Spleen (tissue), 7 donors: ENCODE data around the gene SCGB1A1.

Experiments used
- POLR2A ChIP-seq, 3 donors: fragments of 450-650 bp; IDR thresholded peaks; one replicate each; pipeline ENCODE4 v1.5.1; 2017; ENCODE audit warnings: antibody characterized with exemption in 3 of 3, mild to moderate bottlenecking in 1 of 3
- POLR2AphosphoS5 ChIP-seq, 3 donors: sonication (generic); formaldehyde crosslinking; IDR thresholded peaks; one replicate each; pipeline ENCODE4 v1.5.1; 2017; ENCODE audit warnings: antibody characterized with exemption in 3 of 3
- TF ChIP-seq, protein P1 (sequence below), 11 experiments: fragments of 200-600 bp in 7 of 11; fragments of 450-650 bp in 4 of 11; sonication (generic) in 4 of 11; IDR thresholded peaks in 8 of 11; conservative IDR thresholded peaks in 3 of 11; 1 replicate in 7 of 11; 2 replicates in 4 of 11; pipeline versions ENCODE4 v1.4.0 to v1.8.0; 2016 to 2021; ENCODE audit warnings: antibody characterized with exemption in 11 of 11, inconsistent platforms in 4 of 11, mild to moderate bottlenecking in 1 of 11
- donor health status: DM: no; HTN: no; CAD: no; lungs with moderate emphysema.
- donor health status: DM: no; HTN: no; CAD: no.
- donor health status: DM: no; HTN: no; CAD: no.

DNA sequence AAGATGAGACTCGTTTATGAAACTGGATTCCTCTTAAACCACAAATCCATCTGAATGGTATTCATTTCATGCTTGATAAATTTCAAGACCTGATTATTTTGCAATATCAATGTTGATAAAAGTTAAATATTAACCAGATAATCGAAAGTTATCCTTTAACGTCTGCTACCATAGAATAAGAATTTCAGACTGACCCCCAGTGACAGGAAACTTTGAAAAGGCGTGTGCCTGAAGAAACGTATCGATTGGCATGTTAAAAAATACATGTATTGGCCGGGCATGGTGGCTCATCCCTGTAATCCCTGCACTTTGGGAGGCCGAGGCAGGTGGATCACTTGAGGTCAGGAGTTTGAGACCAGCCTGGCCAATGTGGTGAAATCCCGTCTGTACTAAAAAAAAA, 13.9 kb downstream of the SCGB1A1 start:
- TF ChIP-seq, protein P1, sequence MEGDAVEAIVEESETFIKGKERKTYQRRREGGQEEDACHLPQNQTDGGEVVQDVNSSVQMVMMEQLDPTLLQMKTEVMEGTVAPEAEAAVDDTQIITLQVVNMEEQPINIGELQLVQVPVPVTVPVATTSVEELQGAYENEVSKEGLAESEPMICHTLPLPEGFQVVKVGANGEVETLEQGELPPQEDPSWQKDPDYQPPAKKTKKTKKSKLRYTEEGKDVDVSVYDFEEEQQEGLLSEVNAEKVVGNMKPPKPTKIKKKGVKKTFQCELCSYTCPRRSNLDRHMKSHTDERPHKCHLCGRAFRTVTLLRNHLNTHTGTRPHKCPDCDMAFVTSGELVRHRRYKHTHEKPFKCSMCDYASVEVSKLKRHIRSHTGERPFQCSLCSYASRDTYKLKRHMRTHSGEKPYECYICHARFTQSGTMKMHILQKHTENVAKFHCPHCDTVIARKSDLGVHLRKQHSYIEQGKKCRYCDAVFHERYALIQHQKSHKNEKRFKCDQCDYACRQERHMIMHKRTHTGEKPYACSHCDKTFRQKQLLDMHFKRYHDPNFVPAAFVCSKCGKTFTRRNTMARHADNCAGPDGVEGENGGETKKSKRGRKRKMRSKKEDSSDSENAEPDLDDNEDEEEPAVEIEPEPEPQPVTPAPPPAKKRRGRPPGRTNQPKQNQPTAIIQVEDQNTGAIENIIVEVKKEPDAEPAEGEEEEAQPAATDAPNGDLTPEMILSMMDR (IDR thresholded peaks at IDR 0.05 in 8 of 11, conservative IDR thresholded peaks at IDR 0.05 in 3 of 11), result no peak
- TF ChIP-seq POLR2A (IDR thresholded peaks at IDR 0.05), result no peak
- TF ChIP-seq POLR2AphosphoS5 (IDR thresholded peaks at IDR 0.05), result no peak
